Left hindlimb (tissue), 1 donor: ENCODE measurements around the gene PSMD5.

Experiments
- DNase-seq: peaks from one replicate; pipeline ENCODE4 v3.0.0-alpha.2; 2018

Gene PSMD5

DNA sequence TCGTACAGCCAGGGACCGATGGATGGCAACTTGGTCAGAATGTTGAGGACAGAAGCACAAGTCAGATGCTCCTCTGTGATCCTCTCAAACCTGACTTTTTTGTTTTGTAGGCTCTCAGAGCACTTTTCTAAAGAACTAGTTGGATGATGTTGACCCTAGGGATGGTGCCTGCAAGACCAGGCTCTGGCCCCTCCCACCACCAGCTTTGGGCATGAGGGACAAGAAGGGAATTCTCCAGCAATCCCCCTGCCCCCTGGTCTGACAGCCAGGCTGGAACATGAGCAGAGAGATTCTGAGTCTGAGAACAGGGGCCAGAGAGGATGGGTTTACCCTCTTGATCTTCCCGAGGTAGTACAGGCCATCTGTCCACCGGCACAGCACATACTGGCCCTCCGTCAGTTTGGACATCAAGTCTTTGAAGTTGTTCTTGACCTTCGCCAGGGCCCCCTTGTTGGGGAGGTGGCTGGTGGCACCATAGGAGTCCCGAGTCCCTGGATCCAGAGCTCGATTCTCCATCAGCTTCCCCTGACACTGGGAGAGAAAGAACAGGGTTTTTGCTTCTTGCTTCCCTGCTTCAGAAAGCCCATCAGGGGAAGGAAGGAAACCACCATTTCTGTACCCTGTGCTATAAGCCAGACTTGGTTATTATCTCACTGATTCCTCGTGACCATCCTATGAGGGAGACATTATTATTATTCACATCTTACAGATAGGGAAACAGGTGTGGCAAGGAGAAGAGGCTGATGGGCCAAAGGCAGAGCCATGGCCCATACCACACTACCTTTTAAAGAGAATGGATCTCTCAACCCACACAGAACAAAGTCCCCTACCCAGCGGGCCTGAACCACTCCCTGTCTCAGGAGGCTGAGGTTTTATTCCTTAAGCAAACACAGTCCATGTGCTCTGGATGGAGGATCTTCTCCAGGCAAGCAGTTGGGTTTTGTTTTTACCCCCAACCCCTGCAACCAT is 31.8 kb upstream of the PSMD5 start:
- no peak for DNase-seq

GRCh38 chr9:120873512-120873911 is 30.8 kb upstream of the PSMD5 start:
- DNase-seq = no peak

DNA sequence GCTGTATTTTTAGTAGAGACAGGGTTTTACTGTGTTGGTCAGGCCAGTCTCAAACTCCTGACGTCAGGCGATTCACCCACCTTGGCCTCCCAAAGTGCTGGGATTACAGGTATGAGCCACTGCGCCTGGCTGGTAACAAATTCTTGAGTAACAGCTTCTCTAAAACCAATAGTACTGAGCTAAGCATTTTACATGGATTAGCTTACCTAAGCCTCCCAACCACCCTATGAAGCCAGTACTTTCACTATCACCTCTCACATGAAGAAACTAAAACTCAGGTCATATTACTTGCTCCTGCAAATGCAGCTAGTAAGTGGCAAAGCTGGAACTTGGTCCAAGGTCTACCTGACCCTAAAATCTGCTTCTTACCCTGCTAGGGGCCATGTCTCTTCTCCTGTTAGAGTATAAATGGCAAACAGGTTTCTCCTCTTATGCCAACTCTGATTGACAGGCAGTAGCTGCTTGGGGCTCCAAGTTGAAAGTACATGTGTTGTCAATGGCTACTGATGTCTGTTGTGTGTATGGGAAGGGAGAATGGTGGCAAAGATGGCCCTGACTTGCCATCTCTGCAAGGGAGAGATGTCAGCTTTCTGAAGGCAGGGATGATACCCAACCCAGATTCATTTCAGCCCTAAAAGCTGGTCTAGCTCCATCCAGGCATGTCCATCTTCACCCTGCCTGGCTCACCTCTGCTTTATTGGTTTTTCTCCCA is 30.2 kb upstream of the PSMD5 start:
- no peak for DNase-seq

DNA sequence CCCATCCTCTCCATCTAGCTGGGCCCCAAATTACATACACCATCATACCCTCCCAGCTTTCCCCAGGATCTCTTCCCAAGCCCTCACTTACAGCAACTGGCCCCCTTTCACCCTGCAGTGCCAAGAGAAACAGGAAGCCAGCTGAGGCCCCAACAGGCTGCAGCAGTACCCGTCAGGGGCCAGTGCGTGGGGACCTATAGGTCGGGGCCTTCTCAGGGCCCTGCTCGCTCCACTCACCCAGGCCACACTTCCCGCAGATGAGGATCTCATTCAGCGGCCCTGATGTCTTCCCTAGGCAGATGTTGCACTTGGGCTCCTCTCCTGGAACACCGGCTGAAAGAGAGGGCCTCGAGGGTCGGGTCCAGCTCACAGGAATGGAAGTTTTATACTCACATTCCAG is 27.5 kb upstream of the PSMD5 start:
- DNase-seq = no peak

GRCh38 chr9:120869726-120870125 is 27.0 kb upstream of the PSMD5 start:
- no peak for DNase-seq

DNA sequence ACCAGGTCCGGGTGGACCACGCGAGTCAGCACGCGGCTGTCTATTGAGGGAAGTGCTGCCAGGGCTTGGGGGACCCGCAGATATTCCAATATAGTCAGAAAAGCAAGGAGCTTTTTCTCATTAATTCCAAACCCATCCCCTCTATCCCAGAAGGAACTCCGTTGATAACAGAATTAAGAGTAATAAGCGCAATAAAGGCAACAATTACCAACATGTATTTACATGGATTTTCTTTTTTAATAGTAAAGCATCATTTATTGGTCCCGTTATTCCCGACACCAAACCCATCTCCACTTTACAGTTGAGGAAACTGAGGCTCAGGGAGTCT is 26.6 kb upstream of the PSMD5 start:
- no peak for DNase-seq

GRCh38 chr9:120868676-120869359 is 26.1 kb upstream of the PSMD5 start:
- DNase-seq = peak; percentile 97

DNA sequence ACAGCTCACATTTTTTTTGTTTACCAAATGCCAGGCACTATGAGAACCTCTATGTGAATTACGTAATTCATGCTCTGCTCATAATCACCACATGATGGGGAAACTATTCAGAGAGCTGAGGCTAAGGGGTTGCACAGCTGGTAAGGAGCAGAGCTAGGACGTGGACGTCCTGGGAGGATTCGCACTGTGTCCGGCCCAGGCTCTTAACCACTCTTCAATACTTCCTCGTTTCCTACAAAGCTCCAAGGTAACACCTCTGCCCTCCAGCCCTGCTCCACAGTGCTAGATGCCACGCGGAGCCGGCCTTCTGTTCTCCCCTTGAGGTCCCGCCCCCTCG is 25.6 kb upstream of the PSMD5 start:
- no peak for DNase-seq

GRCh38 chr9:120867676-120868338 is 25.1 kb upstream of the PSMD5 start:
- DNase-seq = no peak

DNA sequence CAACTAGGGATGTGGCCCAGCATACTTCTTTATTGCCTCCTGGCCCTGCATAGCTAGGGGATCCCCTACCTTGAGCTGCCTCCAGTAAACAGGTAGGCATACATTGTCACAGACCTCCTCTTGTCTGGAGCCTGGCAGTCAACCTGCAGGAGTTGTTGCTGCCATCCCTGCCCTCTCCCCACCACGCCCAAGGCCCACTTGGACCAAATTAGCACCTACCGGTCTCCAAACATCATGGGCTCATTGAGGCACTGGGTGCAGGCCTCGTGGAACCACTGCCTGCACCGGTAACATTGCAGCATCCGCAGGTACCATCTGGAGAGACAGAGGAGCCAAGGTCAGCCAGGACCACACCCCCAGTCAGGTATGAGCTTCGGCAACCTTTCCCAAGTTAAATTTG is 23.9 kb upstream of the PSMD5 start:
- no peak for DNase-seq

DNA sequence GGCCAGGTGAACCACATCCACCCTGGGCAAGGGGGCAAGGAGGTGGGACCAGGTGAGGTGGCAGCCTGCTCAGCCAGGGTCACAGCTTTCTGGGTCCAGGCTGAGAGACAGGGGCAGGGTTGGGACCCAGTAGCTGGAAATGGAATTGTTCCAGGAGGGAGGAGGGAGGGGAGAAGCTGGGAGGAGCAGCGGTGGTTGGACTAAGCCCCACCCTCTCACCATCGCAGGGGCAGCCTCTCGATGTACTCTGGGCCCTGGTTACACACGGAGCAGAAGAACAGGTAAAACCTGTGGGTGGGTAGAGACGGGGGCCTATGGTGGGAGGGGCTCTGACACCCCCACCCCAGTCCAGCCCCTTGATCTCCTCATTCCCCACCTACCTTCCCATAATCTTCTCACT is 23.1 kb upstream of the PSMD5 start:
- DNase-seq = no peak

DNA sequence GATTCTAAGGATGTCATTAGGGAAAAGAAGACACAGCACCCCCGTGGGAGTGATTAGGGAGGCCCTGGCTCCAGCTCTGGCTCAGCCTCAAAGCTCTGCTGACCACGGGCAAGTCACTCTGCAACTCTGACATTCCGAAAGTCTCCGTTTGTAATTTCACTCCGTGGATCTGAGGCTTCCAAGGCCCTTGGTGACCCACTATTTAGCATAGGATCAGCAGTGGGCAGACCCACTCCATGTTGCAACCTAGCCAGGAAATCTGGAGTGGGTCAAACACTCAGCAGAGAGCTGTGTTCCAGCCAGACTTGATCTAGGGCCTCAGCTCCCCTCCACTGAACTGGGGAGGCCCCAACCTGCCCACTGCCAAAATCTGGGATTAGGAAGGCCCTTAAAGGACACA is 22.5 kb upstream of the PSMD5 start:
- no peak for DNase-seq

- DNase-seq = no peak
Observed at GRCh38 chr9:120864719-120865118, 22.0 kb upstream of the PSMD5 start.

- no peak for DNase-seq
Observed at GRCh38 chr9:120863833-120864232, 21.1 kb upstream of the PSMD5 start.

- DNase-seq = no peak
Observed at GRCh38 chr9:120862452-120862851, 19.7 kb upstream of the PSMD5 start.

- no peak for DNase-seq
Observed at GRCh38 chr9:120861935-120862334, 19.2 kb upstream of the PSMD5 start.

DNA sequence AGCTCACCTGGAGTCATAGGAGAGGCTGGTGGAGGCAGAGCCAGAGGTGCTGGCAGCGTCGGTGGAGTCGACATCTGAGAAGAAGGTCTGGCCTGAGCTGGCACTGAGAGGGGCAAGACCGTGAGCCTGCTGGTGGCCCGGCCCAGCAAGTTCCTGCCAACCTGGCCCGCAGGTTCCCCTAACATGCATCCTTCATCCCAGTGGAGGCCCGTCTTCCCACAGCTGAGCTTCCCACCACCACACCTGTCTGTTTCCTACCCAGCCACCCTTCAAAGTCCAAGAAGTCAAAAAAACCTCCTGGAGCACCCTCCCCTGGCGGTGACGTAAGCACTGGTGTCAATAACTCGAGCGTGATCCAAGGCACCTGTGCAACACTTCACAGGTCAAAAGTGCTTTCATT is 17.4 kb upstream of the PSMD5 start:
- DNase-seq = no peak

DNA sequence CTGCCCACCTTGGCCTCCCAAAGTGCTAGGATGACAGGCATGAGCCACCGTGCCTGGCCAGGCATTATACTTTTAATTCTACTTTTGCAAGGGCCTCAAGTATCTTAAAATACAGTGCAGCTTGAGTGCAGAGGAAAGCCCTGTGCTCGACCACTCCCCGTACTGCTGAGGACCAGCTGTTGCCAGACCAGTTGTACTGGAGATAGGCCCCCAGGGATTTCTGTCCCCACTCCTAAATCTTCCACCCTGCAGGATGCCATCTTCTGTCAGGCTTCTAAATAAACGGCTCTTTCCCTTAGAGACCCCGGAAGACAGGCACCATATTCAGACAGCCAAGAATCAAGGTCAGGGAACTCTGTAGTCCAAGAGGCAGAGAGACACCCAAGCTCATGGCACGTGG is 16.6 kb upstream of the PSMD5 start:
- DNase-seq = no peak

DNA sequence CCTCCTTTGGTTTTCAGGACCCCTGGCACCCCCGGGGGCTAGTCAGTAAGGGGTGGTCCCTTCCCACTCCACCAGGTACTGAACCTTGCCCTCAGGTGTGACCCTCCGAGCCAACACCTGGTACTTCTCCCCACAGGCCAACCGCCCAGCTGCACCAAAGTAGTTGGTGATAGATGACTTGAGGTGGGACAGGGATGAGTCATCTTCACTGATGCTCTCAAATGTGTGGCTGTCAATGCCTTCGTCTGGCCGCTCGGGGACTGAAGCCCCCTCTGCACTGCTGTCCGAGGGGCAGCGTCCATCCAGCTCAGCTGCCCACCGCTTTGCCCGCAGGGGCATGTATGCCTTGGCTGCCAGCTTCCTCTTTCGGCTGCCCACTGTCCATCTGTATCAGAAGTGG is 15.2 kb upstream of the PSMD5 start:
- DNase-seq = no peak

DNA sequence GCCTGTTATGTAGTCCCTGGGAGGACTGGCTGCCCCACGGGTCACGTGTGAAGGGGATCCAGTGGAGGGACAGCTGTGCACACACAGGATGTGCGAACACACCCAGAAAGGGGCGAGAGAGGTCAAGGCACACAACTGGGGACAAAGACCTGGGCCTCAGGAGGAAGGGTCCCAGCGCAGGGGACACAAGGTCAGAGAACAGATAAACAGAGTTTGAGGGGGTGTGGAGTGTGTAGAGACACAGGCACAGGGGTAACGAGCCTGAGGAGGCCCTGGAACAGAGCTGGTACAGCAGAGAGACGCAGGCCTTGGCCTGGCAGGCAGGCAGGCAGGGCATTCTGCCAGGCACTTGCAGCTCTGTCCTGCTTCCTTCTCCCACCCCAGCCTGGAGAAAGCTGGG is 14.8 kb upstream of the PSMD5 start:
- no peak for DNase-seq

GRCh38 chr9:120856700-120857099 is 14.0 kb upstream of the PSMD5 start:
- no peak for DNase-seq

- DNase-seq = no peak
Observed at GRCh38 chr9:120855827-120856670, 13.3 kb upstream of the PSMD5 start.
